GM23248 (cell line): ENCODE measurements around the gene AKAP9.

Source experiments
- EZH2 ChIP-seq: fragments of 200-600 bp; sonication (generic); IDR thresholded peaks from 2 replicates; pipeline ENCODE4 v1.6.1; 2018; ENCODE audit warnings: antibody characterized with exemption, mild to moderate bottlenecking; ENCODE audit not compliant: insufficient read depth, poor library complexity, severe bottlenecking
- EZH2phosphoT487 ChIP-seq: fragments of 200-600 bp; sonication (generic); IDR thresholded peaks from 2 replicates; pipeline ENCODE4 v1.6.1; 2018; ENCODE audit warnings: antibody characterized with exemption, moderate library complexity, mild to moderate bottlenecking, low read depth; ENCODE audit not compliant: insufficient read depth

- TF ChIP-seq EZH2 (no peak), EZH2phosphoT487 (no peak)
Measured at GRCh38 chr7:92044148-92044547, 103.5 kb downstream of the AKAP9 start.
